ENCODE results near the gene HOXC9. TPM values are rescaled to one million over a fixed set of nuclear protein-coding genes. Genes with fewer than 3 reads are reported as not detected.

HOXC9 gene
- total and polyA plus RNA-seq, 2 of the 4 experiments (the other 2 are of a cell fraction): 0.26 TPM; not detected in 1

DNA sequence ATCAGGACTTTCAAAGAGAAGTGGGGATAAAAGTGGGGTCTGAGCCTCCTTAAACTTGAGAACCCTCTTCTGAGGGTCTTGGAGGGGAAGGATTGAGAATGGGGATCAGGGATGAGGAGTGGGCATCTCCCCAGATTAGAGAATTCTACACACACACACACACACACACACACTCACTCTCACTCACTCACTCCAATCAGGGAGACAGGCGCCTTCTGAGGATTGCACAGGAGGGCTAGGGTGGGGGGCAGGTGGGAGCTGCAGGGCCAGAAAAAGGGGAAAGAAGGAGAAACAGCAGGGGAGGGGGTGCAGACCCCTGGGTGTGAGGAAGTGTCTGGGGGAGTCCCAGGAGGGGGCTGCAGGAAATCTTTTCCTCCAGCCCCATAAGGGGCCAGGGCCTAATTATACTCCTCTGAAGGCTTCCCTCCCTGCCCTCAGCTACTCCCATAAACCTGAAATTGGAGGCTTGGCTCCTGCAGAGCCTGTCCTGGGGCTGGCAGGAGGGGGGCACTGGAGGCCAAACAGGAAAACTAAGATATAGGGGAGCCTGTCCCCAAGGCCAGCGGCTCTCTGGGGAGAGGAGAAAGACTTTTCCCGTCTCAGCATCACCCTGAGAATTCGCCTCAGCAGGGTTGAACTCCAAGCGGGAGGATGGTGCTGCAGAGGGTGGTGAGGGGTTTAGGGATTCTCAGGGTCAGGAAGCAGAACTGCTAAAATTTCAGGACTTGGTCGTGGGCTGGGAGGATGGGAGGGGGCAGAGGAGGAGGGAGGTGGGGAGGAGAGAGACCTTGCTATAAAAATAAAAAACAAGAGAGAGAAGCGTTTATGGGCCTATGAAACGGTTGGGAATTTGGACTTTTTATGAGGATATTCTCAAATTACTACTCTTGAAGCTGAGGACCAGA, 1.6 kb downstream of the HOXC9 start:
- H3K18ac ChIP-seq (ENCODE audit: low read depth, low read length): no peak overlapping the region
- no peaks in the 10 kb centered on the region for H3K4me1 ChIP-seq (ENCODE audit: control insufficient read depth, insufficient read depth, low read length)
- no peak overlapping the region for H3K56ac ChIP-seq (ENCODE audit: extremely low read depth, insufficient read depth, low read length)
- CTCF ChIA-PET: no interaction called here
- H3K9ac ChIP-seq (ENCODE audit: low read depth, low read length): no peak overlapping the region
- no peak overlapping the region for H2BK120ac ChIP-seq (ENCODE audit: low read depth, low read length)
- H2AK5ac ChIP-seq (ENCODE audit: low read depth, low read length): no peak overlapping the region
- peaks cover 8% of the 10 kb centered on the region; the same call in 1 of the 2 replicates for H3K9me3 ChIP-seq (ENCODE audit: control insufficient read depth, insufficient read depth, low read length)
- intact Hi-C loops (cut with micrococcal nuclease) (loop anchor here (10.0 kb wide), 1 partner anchor 297 kb away; no protein-coding TSS in a partner anchor), in situ Hi-C loops (cut with MboI; ENCODE audit: low sequenced_read_pairs) (no loop called here), dilution Hi-C loops (cut with HindIII; ENCODE audit: low sequenced_read_pairs, unreplicated experiment) (no loop called here)
- H3K4me2 ChIP-seq (ENCODE audit: low read depth, low read length): no peak overlapping the region
- H3K23ac ChIP-seq (ENCODE audit: low read depth, low read length): no peak overlapping the region
- no peak overlapping the region for H2BK20ac ChIP-seq (ENCODE audit: low read depth, low read length)
- no peak overlapping the region for H3K4me3 ChIP-seq (ENCODE audit: insufficient read depth, low read depth, low read length)
- H3K36me3 ChIP-seq (ENCODE audit: control insufficient read depth, insufficient read depth, low read length): no peaks in the 10 kb centered on the region
- H3K79me1 ChIP-seq (ENCODE audit: low read depth in 1 of 2, low read length in 2 of 2): no peaks in the 10 kb centered on the region
- no peak for DNase-seq
- H4K20me1 ChIP-seq (ENCODE audit: insufficient read depth, low read length): no peaks in the 10 kb centered on the region
- H2BK5ac ChIP-seq (ENCODE audit: low read depth, low read length, poor library complexity, severe bottlenecking): no peak overlapping the region
- H3K4ac ChIP-seq (ENCODE audit: low read depth, low read length): no peak overlapping the region
- no peak overlapping the region for H4K91ac ChIP-seq (ENCODE audit: insufficient read depth, low read depth, low read length)
- WGBS, 2 experiments (ENCODE audit: extremely low coverage in 2 of 2, insufficient read length in 1 of 2): 10% methylated on average over 4 of the region's 8 CpGs; no CpG with 5 or more reads in 1 of the 2 experiments
- no peak overlapping the region for H4K5ac ChIP-seq (ENCODE audit: low read depth, low read length)
- no TSS peak for BruUV-seq (replicated peaks)
- H2BK15ac ChIP-seq (ENCODE audit: low read depth, low read length): no peak overlapping the region
- H3K9me1 ChIP-seq (ENCODE audit: insufficient read depth, low read length): no peaks in the 10 kb centered on the region
- H2AK9ac ChIP-seq (replicated peaks; ENCODE audit: low read depth, low read length, poor library complexity): no peak overlapping the region
- no peak overlapping the region for H2AFZ ChIP-seq (replicated peaks; ENCODE audit: low read length, poor library complexity)
- peaks cover 96% of the 10 kb centered on the region for H3K27me3 ChIP-seq (ENCODE audit: control insufficient read depth, insufficient read depth, low read length)
- no peak overlapping the region for H3K27ac ChIP-seq (ENCODE audit: insufficient read depth, low read length)
- H3K14ac ChIP-seq (replicated peaks; ENCODE audit: low read depth, low read length): no peak overlapping the region
- POLR2A ChIA-PET (ENCODE audit: unreplicated experiment): interaction anchor here (0.5 kb wide), 1 partner anchor 325 kb away, joined by 5 read pairs; no protein-coding TSS in a partner anchor
- no peak for ATAC-seq (ENCODE audit: low read depth)
- H4K8ac ChIP-seq (ENCODE audit: low read depth in 2 of 2, low read length in 2 of 2): no peak overlapping the region
- TF ChIP-seq FOS (IDR thresholded peaks at IDR 0.05; ENCODE audit: low read depth, low read length): no peak
- TF ChIP-seq, protein P1, sequence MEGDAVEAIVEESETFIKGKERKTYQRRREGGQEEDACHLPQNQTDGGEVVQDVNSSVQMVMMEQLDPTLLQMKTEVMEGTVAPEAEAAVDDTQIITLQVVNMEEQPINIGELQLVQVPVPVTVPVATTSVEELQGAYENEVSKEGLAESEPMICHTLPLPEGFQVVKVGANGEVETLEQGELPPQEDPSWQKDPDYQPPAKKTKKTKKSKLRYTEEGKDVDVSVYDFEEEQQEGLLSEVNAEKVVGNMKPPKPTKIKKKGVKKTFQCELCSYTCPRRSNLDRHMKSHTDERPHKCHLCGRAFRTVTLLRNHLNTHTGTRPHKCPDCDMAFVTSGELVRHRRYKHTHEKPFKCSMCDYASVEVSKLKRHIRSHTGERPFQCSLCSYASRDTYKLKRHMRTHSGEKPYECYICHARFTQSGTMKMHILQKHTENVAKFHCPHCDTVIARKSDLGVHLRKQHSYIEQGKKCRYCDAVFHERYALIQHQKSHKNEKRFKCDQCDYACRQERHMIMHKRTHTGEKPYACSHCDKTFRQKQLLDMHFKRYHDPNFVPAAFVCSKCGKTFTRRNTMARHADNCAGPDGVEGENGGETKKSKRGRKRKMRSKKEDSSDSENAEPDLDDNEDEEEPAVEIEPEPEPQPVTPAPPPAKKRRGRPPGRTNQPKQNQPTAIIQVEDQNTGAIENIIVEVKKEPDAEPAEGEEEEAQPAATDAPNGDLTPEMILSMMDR (conservative IDR thresholded peaks at IDR 0.05; ENCODE audit: low read depth, low read length): no peak
- TF ChIP-seq RAD21 (IDR thresholded peaks at IDR 0.05; ENCODE audit: low read length): no peak
- TF ChIP-seq RCOR1 (IDR thresholded peaks at IDR 0.05; ENCODE audit: insufficient replicate concordance, low read length): no peak
- TF ChIP-seq, protein P2, sequence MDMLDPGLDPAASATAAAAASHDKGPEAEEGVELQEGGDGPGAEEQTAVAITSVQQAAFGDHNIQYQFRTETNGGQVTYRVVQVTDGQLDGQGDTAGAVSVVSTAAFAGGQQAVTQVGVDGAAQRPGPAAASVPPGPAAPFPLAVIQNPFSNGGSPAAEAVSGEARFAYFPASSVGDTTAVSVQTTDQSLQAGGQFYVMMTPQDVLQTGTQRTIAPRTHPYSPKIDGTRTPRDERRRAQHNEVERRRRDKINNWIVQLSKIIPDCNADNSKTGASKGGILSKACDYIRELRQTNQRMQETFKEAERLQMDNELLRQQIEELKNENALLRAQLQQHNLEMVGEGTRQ (IDR thresholded peaks at IDR 0.05; ENCODE audit: low read depth, low read length): no peak
- no peak for TF ChIP-seq MXI1 (IDR thresholded peaks at IDR 0.05; ENCODE audit: borderline replicate concordance, low read depth, low read length)
- TF ChIP-seq MAZ (IDR thresholded peaks at IDR 0.05; ENCODE audit: borderline replicate concordance, low read depth, low read length): no peak
- no peak for TF ChIP-seq CEBPB (IDR thresholded peaks at IDR 0.05; ENCODE audit: low read depth, low read length)
- TF ChIP-seq NFE2L2 (IDR thresholded peaks at IDR 0.05; ENCODE audit: low read depth, low read length): no peak
- TF ChIP-seq, protein P3, sequence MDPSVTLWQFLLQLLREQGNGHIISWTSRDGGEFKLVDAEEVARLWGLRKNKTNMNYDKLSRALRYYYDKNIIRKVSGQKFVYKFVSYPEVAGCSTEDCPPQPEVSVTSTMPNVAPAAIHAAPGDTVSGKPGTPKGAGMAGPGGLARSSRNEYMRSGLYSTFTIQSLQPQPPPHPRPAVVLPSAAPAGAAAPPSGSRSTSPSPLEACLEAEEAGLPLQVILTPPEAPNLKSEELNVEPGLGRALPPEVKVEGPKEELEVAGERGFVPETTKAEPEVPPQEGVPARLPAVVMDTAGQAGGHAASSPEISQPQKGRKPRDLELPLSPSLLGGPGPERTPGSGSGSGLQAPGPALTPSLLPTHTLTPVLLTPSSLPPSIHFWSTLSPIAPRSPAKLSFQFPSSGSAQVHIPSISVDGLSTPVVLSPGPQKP (IDR thresholded peaks at IDR 0.05; ENCODE audit: borderline replicate concordance, low read depth, low read length): no peak
- TF ChIP-seq SMC3 (IDR thresholded peaks at IDR 0.05; ENCODE audit: low read depth, low read length): no peak
- TF ChIP-seq RFX5 (IDR thresholded peaks at IDR 0.05; ENCODE audit: low read depth, low read length): no peak
- TF ChIP-seq POLR2A (IDR thresholded peaks at IDR 0.05; ENCODE audit: low read depth, low read length): no peak
- TF ChIP-seq CHD1 (IDR thresholded peaks at IDR 0.05; ENCODE audit: low read depth, low read length): no peak
